IPS DF 19.7 (cell line): ENCODE results near the gene CRYGC.
"Not testable (repeated sequence)": the region's sequence is repeated elsewhere in the genome, so short reads cannot be mapped to it uniquely, and the experiment has no call there.

Experiments used
- DNase-seq: peaks from one replicate; pipeline ENCODE4 v3.0.0-alpha.2; 2013; ENCODE audit warnings: low read depth, low spot score

CRYGC gene

DNA sequence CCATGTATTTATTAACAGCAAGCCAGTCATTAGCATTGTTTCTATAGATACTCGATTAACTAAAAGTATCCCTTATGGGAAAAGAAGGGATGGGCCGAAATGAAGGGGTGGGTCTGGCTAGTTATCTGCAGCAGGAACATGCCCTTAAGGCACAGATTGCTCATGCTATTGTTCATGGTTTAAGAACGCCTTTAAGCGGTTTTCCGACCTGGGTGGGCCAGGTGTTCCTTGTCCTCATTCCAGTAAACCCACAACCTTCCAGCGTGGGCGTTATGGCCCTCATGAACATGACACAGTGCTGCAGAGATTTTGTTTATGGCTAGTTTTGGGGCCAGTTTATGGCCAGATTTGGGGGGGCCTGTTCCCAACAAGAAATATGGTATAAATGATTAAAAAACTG, 8.7 kb upstream of the CRYGC start:
- not testable (repeated sequence) for DNase-seq

DNA sequence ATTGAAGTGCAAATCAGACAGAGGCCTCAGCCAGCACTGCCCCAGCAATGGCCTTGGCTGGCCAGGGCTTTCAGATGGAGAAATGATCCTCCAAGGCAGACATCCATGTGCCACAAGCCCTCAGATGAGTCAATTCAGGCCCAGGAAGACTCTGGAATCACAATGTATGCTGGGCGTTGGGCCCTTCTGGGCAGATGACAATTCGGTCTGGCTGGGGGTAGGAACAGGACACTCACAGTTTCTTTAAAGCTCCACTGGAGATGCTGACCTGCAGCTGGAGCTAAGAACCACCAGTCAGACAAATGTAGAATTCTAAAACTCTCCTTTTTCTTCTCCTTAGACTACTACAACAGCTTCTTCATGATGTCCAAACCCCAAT, 7.1 kb upstream of the CRYGC start:
- DNase-seq, result no peak

DNA sequence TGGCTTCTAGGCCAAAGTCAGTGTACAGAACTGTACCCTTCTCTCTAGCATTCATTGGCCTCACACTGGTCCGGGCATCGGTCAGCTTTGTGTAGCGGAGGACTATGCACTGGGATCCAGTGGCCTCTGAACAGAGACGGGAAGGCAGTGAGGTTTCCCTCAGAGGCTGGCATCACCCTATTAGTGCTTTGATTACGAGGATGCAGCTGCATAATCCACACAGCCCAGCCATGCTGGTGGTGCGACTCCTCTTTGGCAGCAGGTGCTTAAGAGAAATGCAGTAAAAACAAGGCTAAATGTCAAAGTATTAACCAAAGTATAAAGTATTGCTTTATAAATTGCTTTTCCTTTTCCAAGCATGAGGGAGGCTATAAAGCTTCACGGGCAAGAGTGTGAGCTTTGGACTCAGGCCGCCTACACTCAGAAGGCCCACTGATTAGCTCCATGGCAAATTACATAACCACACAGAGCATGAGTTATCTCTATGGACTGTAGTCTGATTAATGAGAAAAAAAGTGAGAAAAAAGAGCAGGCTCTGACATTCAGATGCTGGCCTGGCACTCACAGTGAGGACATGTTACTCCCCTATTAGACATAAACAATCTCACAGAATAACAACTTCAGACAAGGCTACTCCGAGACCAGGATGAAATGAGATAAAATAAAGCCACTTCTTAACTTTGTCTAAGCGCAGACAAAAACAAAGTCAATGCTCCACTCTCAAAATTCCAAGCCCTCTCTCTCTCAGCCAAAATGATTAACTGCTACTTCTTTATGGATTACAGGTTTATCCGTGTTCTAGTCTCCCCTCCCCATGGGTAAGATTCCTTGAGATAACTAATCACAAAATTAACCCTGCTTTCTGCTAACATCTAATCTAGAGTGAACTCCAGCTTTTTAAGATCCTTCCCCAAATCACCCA, 6.4 kb upstream of the CRYGC start:
- DNase-seq, result no peak

DNA sequence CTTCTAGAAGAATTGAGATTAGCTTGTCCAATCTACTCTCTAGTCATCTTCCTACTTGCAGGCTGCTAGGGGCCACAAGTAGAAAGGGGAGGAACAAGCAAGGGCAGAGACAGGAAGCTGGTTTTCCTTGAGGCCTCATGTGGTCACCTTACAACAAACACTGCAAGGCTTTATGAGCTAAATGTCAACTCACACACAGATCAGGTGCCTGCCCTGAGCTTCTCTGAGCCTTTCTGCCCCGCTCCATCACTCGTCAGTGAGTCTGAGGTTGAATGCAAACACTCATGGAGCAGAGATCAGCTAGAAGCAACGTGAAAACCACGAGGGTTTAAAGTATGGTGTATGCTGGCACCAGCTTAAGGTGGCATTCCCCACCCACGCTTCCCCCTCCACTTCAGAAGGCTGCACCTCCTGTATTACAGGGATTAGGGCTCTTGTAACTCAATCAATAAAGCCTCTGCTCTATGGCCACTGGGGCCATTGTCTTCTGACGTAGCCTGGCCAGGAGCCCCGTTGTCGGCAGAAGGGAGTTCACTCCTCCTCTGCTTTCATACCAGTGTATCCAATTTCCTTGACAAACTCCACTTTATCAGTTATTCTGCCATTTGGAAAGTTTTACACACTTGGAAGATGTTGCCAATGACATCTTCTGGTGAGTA, 5.4 kb upstream of the CRYGC start:
- no peak for DNase-seq

DNA sequence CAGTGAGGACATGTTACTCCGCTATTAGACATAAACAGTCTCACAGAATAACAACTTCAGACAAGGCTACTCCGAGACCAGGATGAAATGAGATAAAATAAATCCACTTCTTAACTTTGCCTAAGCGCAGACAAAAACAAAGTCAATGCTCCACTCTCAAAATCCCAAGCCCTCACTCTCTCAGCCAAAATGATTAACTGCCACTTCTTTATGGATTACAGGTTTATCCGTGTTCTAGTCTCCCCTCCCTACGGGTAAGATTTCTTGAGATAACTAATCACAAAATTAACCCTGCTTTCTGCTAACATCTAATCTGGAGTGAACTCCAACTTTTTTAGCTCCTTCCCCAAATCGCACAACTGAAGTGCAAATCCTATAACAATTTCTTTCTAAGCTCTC, 1.1 kb upstream of the CRYGC start:
- no peak for DNase-seq

DNA sequence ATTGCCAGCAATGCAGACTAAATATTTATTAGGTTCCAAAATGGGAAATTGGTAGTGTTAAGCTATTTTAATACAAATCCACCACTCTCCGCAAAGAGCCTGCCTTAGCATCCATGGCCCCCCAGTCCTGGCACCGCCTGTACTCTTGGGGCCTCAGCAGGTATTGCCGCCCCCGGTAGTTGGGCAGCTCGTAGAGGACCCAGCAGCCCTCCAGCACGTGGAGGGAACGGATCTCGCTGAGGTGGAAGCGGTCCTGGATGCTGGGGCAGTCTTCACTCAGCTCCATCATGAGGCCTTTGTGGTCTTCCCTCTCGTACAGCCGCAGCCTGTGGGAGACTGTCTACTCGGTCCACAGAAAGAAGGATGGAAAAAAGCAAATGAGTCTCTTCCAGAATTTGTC, 1.5 kb downstream of the CRYGC start:
- DNase-seq, result no peak

DNA sequence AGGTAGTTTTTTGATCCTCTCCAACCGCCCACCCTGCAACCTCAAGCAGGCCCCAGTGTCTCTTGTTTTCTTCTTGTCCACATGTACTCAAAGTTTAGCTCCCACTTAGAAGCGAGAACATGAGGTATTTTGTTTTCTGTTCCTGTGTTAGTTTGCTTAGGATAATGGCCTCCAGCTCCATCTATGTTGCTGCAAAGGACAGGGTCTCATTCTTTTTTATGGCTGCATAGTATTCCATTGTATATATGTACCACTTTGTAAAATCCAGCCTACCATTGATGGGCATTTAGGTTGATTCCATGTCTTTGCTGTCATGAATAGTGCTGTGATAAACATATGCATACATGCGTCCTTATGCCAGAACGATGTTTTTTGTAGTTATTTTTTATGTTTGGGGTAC, 2.5 kb downstream of the CRYGC start:
- no peak for DNase-seq

DNA sequence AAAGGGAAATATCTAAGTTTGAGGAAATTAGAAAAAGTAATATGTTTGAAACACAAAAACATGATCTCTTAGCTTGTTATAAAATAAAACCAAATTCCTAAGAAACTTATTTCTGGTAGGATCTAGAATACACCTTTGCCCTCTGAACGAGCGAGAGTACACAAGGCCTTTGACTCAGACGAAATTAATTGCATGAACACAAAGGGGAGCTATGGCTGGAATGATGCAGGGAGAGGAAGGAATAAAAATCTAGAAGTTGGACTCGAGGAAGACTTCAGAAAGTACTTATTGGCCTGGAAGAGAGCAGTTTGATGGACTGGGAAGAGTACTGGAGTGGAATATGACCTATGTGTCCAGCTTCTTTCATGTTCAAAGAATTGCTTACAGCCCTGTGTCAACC, 4.4 kb downstream of the CRYGC start:
- no peak for DNase-seq

DNA sequence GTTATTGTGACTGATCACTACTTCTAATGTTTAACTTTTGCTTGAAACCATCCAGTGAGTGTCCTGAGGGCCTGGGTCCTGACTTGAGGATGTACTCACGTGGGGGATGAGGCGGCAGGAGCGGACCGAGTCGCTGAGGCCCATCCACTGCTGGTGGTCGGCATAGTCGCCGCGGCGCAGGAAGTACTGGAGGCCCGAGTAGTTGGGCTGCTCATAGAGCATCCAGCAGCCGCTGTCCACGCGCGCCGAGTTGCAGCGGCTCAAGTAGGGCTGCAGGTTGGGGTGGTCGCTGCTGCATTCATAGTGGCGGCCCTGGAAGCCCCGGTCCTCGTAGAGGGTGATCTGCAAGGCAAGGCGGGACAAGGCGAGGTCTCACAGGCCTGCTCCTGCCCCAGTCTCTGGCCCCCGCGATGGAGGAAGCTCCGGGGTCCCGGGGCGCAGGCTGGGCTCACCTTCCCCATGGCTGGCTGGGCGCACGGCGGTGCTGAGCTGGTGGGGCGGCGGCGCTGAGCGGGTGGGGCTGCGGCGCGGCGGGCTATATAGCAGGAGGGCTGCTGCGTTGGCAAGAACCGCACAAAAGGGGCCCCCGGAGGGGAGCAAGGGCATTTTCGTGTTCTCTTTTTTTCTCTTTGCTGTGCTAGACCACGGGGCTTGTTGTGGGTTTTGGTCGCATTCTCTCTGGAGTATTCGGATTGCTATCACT, 5.5 kb downstream of the CRYGC start, which contains the start of gene CRYGD:
Gene CRYGD, minus strand, starts transcription at position 512 of the 703 bp plus-strand sequence. Its CDS starts 51 bp downstream, at position 461.
- not testable (repeated sequence) for DNase-seq

DNA sequence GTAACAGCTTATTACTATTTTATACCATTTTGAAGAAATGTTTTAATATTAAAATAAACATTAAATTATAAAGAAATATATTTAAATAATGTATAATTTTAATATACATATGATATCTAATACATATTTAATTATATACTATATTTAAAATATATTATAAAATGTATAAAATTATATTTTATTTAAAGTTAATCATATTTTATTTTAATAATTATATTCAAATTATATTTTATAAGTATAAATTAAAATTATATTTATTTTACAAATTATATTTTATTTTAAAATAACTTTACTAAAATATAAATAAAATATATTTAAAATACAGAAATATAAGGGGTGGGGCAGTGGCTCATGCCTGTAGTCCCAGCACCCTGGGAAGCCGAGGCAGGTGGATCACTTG, 7.4 kb downstream of the CRYGC start:
- DNase-seq, result no peak

DNA sequence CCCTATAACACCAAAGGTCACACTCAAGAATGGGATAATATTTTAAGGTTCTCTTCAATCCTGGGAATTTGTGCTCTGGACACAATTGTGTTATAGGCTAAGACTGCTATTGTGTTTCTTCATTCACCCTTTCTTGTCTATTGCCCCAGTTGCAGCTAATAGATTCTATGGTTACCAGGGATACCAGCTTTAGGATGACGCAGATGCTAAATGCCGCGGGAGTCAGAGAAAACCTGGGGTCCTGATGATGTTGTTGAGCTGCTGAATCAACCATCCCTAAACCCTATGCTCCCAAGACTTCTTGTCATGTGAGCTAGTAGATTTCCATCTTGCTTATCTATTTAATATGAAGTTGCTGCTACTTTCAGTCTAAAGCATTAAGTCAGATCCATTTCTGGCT, 10.7 kb downstream of the CRYGC start:
- DNase-seq, result no peak

DNA sequence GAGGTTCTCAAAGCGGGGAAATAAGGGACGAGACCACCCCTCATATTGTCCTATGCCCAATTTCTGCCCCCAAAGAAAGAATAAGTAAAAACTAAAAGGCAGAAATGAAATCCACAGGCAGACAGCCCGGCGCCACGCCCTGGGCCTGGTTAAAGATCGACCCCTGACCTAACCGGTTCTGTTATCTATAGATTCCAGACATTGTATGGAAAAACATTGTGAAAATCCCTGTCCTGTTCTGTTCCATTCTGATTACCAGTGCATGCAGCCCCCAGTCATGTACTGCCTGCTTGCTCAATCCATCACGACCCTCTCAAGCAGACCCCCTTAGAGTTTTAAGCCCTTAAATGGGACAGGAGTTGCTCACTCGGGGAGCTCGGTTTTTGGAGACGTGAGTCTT, 12.2 kb downstream of the CRYGC start:
- not testable (repeated sequence) for DNase-seq

DNA sequence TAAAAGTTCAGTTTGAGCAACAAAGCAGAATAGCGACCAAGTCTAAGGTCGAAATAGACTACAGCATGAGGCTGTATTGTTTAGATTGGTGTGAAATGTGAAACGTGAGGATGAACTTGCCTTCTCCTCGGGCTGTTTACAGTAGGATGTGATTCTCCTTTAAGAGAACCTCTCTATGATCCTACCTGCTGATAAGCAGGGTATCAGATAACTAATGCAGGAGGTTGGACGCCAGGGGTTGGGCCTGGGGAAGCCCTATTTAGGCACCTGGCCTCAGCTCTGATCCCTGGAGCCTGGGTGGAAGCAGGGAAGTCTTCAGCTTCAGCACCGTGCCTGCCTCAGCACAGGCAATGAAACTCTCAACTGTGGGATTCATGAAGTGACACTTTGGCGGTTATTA, 16.7 kb downstream of the CRYGC start:
- peak; percentile 68 for DNase-seq

DNA sequence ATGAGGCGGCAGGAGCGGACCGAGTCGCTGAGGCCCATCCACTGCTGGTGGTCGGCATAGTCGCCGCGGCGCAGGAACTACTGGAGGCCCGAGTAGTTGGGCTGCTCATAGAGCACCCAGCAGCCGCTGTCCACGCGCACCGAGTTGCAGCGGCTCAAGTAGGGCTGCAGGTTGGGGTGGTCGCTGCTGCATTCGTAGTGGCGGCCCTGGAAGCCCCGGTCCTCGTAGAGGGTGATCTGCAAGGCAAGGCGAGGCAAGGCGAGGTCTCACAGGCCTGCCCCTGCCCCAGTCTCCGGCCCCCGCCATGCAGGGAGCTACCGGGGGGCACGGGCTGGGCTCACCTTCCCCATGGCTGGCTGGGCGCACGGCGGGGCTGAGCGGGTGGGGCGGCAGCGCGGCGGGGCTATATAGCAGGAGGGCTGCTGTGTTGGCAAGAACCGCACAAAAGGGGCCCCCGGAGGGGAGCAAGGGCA, 17.3 kb downstream of the CRYGC start:
- DNase-seq, result not testable (repeated sequence)

DNA sequence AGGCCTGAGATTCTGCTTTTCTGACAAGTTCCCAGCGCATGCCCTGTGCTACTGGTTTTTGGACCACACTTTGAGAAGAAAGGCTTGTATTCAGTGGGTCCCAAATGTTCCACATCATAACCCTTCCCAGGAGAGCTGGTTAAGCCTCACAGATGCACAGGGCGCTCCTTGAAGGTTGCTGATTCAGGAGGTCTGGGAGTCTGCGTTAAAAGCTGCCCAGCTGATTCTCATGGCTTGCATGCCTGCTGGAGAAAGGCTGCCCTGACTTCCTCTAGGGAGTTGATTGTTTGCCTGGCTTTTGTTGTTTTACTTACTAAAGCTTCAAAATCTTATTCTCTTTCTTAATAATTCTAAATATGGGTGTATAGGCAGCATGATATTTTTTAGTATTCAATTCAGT, 26.0 kb downstream of the CRYGC start:
- no peak for DNase-seq

DNA sequence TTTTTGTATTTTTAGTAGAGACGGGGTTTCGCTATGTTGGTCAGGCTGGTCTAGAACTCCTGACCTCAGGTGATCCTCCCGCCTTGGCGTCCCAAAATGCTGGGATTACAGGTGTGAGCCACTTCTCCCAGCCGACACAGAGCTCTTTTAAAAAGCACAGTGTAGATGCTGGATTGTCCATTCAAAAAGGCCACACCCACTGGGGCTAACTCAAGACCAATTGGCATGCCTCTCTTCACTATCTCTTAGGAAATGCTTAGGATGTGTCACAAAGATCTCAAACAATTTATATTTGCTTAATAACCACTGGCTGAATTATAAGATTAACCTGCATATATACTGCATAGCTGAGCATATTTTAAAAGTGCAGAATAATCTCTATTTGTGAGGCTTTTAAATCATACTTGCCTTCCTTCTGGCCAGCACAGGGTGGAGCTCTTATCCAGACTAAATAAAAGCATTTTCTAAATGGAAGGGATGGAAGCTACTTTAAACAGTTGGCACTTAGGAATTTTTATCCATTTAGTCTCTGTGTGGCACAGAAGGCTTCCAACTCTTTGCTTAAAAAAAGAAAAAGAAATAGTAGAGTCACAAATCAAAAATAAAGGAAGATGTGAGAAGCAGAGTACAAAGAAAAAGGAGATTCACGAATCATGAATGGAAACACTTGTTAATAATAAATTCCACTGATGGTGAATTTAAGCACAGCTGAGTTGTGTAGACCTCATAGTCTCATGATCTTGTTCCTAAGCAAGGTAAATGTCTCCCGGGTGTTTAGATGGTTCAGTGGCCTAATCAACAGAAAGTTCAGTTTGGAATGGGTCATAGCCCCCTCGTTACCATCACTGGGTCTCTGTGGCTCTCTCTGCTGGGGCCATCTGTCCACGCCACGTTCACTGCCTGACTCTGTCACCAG, 27.7 kb downstream of the CRYGC start:
- DNase-seq, result no peak

DNA sequence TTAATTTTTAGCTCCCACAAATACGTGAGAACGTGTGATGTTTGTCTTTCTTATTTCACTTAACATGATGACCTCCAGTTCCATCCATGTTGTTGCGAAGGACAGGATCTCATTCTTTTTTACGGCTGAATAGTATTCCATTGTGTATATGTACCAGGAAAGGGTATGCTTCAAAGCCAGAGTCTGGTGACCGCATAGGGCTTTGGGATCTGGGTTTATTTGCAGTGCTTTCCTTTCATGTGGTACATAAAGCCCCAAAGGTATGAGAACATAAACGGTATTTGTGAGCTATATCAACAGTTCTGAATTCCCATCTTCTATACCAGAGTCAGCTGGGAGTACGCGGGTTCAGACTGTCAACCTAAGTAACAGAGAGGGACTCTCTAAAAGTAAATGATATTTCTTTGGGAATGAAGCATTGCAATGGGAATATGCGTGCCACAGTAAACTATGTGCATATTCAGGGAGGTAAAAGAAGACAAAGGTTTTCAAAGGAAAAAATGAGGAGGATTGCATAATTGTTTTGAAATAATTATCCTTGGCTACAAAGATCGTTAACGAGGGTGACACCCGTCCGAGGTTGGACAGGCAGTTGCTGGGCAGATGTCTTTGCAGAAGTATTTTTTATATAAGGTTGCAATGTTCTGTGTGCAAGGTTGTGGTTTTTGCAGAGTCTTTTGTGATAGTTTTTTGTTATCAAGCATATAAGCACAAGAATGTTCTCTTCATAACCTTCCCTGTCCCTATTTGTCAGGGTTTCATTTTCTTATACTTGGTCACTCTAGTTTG, 29.8 kb downstream of the CRYGC start:
- DNase-seq, result no peak

DNA sequence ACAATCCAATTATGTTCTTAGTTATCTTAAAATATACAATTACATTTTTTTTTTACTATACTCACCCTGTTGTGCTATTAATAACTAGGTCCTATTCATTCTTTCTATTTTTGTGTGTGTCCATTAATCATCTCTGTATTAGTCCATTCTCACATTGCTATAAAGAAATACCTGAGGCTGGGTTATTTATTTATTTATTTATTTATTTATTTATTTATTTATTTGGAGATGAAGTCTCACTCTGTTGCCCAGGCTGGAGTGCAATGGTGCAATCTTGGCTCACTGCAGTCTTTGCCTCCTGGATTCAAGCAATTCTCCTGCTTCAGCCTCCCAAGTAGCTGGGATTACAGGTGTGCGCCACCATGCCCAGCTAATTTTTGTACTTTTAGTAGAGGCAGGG, 30.9 kb downstream of the CRYGC start:
- not testable (repeated sequence) for DNase-seq

DNA sequence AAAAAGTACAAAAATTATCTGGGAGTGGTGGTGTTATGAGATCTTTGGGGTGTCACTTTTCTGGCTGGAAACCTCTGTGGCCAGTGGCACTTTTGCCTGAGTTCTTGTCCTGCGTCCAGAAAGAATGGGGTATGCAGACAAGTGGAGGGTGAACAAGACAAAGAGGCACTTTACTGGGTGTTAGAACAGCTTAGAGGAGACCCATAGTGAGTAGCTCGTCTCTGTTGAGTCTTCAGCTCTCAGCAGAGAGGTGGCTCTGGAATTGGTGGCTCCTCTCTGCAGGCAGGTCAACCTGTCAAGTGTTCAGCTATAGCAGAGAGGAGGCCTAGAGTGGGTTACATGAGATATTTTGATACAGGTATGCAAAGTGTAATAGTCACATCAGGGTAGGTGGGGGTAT, 31.4 kb downstream of the CRYGC start:
- no peak for DNase-seq

DNA sequence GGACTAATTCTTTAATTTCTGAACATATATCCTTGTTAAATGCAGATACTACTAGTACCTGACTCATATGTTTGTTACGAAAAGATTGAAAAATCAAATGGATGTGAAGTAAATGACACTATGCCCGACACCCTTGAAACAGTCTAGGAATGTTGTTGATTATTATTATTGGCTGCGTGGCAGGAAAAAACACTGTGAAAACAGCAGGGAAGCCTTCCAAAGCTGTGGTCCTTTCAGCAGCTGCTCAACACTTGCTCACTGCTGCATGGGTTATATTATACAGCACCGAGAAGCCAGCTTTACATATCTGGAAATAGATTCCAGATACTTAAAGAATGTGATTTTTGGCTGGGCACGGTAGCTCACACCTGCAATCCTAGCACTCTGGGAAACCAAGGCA, 31.8 kb downstream of the CRYGC start:
- no peak for DNase-seq
